Right atrium auricular region (tissue), 2 donors: ENCODE results near the gene PTPRN2. TPM values are rescaled to one million over a fixed set of nuclear protein-coding genes. Genes with fewer than 3 reads are reported as not detected.

Experiments
- DNase-seq: peaks from one replicate; pipeline ENCODE4 v3.0.0-alpha.2; 2019; ENCODE audit warnings: low spot score
- H3K27ac ChIP-seq, 2 donors: fragments of 200-600 bp; sonication (generic); 1 replicate in 1 of 2; 2 replicates in 1 of 2; pipeline ENCODE4 v1.5.1; 2016 to 2019
- H3K27me3 ChIP-seq, 2 donors: fragments of 200-600 bp; sonication (generic); one replicate each; pipeline versions ENCODE4 v1.5.1 to v1.6.0; 2017 to 2019
- H3K36me3 ChIP-seq: fragments of 200-600 bp; sonication (generic); one replicate; pipeline ENCODE4 v1.5.1; 2016
- H3K4me1 ChIP-seq, 2 donors: fragments of 200-600 bp; sonication (generic); one replicate each; pipeline versions ENCODE4 v1.5.1 to v1.6.0; 2017 to 2019
- H3K4me3 ChIP-seq, 2 donors: fragments of 200-600 bp; sonication (generic); 1 replicate in 1 of 2; 2 replicates in 1 of 2; pipeline ENCODE4 v1.5.1; 2017 to 2019; ENCODE audit warnings: mild to moderate bottlenecking in 1 of 2, moderate library complexity in 1 of 2
- H3K9me3 ChIP-seq, 2 donors: fragments of 200-600 bp; sonication (generic); one replicate each; pipeline ENCODE4 v1.5.1; 2019
- CTCF ChIP-seq, 2 donors: fragments of 200-600 bp; sonication (generic); IDR thresholded peaks; one replicate each; pipeline ENCODE4 v1.5.1; 2019; ENCODE audit warnings: antibody characterized with exemption in 2 of 2
- total RNA-seq, 2 donors: library from RNA; depleted of rRNA; stranded (reverse); fragments of >200 nt; gene quantifications; one replicate each; pipeline ENCODE4 v1.1.0, GENCODE V29; 2016

The PTPRN2 gene
- total RNA-seq, 2 donors from 2014 or later, result 2.6 to 2.7 TPM

GRCh38 chr7:157517782-157518513, 1069.7 kb downstream of the PTPRN2 start:
- TF ChIP-seq CTCF (IDR thresholded peaks at IDR 0.05), result no peak
- Histone ChIP-seq H3K36me3 (no peaks in the 10 kb centered on the region), H3K27me3 (no peaks in the 10 kb centered on the region), H3K9me3 (no peaks in the 10 kb centered on the region), H3K4me1 (no peaks in the 10 kb centered on the region), H3K27ac (no peak overlapping the region), H3K4me3 (no peak overlapping the region)
- DNase-seq, result peak; percentile 50

GRCh38 chr7:157516911-157517781, 1070.5 kb downstream of the PTPRN2 start:
- DNase-seq, result peak; percentile 49
- no peaks in the 10 kb centered on the region for H3K4me1 ChIP-seq
- H3K36me3 ChIP-seq, result no peaks in the 10 kb centered on the region
- no peak for TF ChIP-seq CTCF (IDR thresholded peaks at IDR 0.05)
- H3K9me3 ChIP-seq, result no peaks in the 10 kb centered on the region
- no peak overlapping the region for H3K27ac ChIP-seq
- H3K27me3 ChIP-seq, result no peaks in the 10 kb centered on the region
- H3K4me3 ChIP-seq, result no peak overlapping the region

DNA sequence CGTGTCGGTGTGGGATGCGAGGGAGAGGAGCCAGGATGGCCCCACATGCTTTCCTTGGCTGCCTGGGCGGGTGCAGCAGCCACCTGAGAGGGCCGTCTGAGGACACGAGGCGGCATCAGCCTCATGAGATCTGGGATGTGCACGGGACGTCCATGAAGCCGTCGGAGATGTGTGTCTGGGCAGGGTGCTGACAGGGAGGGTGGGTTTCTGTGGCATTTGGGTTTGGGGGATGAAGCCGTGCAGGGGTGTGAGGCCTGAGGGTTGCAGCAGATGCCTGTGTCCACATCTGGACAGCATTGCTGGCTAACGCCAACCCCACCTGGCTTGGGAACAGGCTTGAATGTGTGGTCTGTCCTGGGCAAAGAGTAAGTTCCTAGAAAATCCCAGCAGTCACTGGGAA, 1071.3 kb downstream of the PTPRN2 start:
- Histone ChIP-seq H3K27me3 (no peaks in the 10 kb centered on the region), H3K4me1 (no peaks in the 10 kb centered on the region), H3K36me3 (no peaks in the 10 kb centered on the region), H3K9me3 (no peaks in the 10 kb centered on the region), H3K27ac (no peak overlapping the region), H3K4me3 (no peak overlapping the region)
- DNase-seq, result peak; percentile 48
- no peak for TF ChIP-seq CTCF (IDR thresholded peaks at IDR 0.05)

GRCh38 chr7:157515342-157516041, 1072.1 kb downstream of the PTPRN2 start:
- Histone ChIP-seq H3K36me3 (no peaks in the 10 kb centered on the region), H3K4me3 (no peak overlapping the region), H3K9me3 (no peaks in the 10 kb centered on the region), H3K27me3 (no peaks in the 10 kb centered on the region), H3K4me1 (no peaks in the 10 kb centered on the region), H3K27ac (no peak overlapping the region)
- no peak for TF ChIP-seq CTCF (IDR thresholded peaks at IDR 0.05)
- DNase-seq, result peak; percentile 18

GRCh38 chr7:157514746-157515145, 1072.9 kb downstream of the PTPRN2 start:
- H3K27me3 ChIP-seq, result no peaks in the 10 kb centered on the region

More at GRCh38 chr7:157514746-157515145, 1072.9 kb downstream of the PTPRN2 start:
- Histone ChIP-seq H3K4me3 (no peak overlapping the region), H3K36me3 (no peaks in the 10 kb centered on the region), H3K27ac (no peak overlapping the region), H3K4me1 (no peaks in the 10 kb centered on the region), H3K9me3 (no peaks in the 10 kb centered on the region)
- no peak for TF ChIP-seq CTCF (IDR thresholded peaks at IDR 0.05)
- DNase-seq, result peak; percentile 21
